ENCODE data around the gene LGALSL. TPM values are rescaled to one million over a fixed set of nuclear protein-coding genes. Genes with fewer than 3 reads are reported as not detected.

The LGALSL gene
- polyA plus RNA-seq, 1 donor (not counting 4 experiments of a cell fraction or from before 2014, with no cell fraction given), result 55.4 TPM

- Histone ChIP-seq H3K9me3 (ENCODE audit: control insufficient read depth, low read depth, low read length) (no peaks in the 10 kb centered on the region), H2AFZ (ENCODE audit: control insufficient read depth, low read length) (no peak overlapping the region), H4K20me1 (ENCODE audit: control insufficient read depth, extremely low read depth, insufficient read depth, low read length) (no peaks in the 10 kb centered on the region), H3K4me2 (ENCODE audit: control insufficient read depth, extremely low read depth, insufficient read depth, low read depth, low read length) (no peak overlapping the region), H3K79me2 (ENCODE audit: control insufficient read depth, insufficient read depth, low read length) (no peaks in the 10 kb centered on the region), H3K4me1 (ENCODE audit: control insufficient read depth, extremely low read depth, insufficient read depth, low read length) (no peaks in the 10 kb centered on the region), H3K27ac (ENCODE audit: control insufficient read depth, insufficient read depth, low read length) (no peak overlapping the region), H3K27me3 (ENCODE audit: control insufficient read depth, extremely low read depth, insufficient read depth, low read length) (no peaks in the 10 kb centered on the region), H3K9ac (ENCODE audit: control insufficient read depth, extremely low read depth, insufficient read depth, low read length) (no peak overlapping the region), H3K36me3 (ENCODE audit: control insufficient read depth in 2 of 2, extremely low read depth in 1 of 2, insufficient read depth in 2 of 2, low read length in 2 of 2) (no peaks in the 10 kb centered on the region), H3K4me3 (ENCODE audit: control insufficient read depth in 2 of 3, extremely low read depth in 1 of 3, insufficient read depth in 2 of 3, low read depth in 1 of 3, low read length in 3 of 3) (no peak overlapping the region), H3K9me1 (ENCODE audit: control insufficient read depth, extremely low read depth, insufficient read depth, low read length) (no peaks in the 10 kb centered on the region)
- dilution Hi-C loops (cut with MboI; ENCODE audit: extremely low pct_ligation_motif_present, low sequenced_read_pairs), result no loop called here
- DNase-seq (ENCODE audit: low read depth, low spot score), result no peak
- TF ChIP-seq EZH2 (IDR thresholded peaks at IDR 0.05; ENCODE audit: low read length) (no peak), CTCF (optimal IDR thresholded peaks at IDR 0.05 in 1 of 3, IDR thresholded peaks at IDR 0.05 in 1 of 3, conservative IDR thresholded peaks at IDR 0.05 in 1 of 3; ENCODE audit: extremely low read depth in 1 of 3, insufficient read depth in 2 of 3, low read length in 3 of 3) (no peak)
- FAIRE-seq, result no peak
Measured at GRCh38 chr2:64434039-64434657, 19.8 kb upstream of the LGALSL start.

DNA sequence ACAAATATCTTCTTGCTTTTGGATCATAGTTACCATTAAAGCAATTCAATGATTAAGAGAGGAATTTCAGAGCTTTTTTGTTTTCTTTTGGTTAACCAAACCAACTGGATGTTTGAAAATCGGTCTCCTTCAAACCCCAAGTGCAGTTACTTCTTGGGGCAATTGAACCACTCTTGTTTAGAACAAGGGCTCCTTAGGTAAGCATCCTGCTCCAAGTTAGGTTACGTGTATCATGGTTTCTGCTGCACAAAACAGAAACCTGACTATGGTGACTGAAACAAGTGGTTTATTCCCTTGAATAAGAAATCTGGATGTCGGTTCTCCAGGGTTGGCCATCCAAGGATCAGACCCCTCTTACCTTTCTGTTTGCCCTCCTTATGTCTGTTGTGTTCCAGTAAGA lies 16.1 kb upstream of the LGALSL start:
- H3K9me1 ChIP-seq (ENCODE audit: control insufficient read depth, extremely low read depth, insufficient read depth, low read length), result peaks cover 2% of the 10 kb centered on the region
- no peaks in the 10 kb centered on the region for H3K36me3 ChIP-seq (ENCODE audit: control insufficient read depth in 2 of 2, extremely low read depth in 1 of 2, insufficient read depth in 2 of 2, low read length in 2 of 2)
- no peaks in the 10 kb centered on the region for H3K27me3 ChIP-seq (ENCODE audit: control insufficient read depth, extremely low read depth, insufficient read depth, low read length)
- no peaks in the 10 kb centered on the region for H3K79me2 ChIP-seq (ENCODE audit: control insufficient read depth, insufficient read depth, low read length)
- no peaks in the 10 kb centered on the region for H3K9me3 ChIP-seq (ENCODE audit: control insufficient read depth, low read depth, low read length)
- dilution Hi-C loops (cut with MboI; ENCODE audit: extremely low pct_ligation_motif_present, low sequenced_read_pairs), result no loop called here
- no peak overlapping the region for H2AFZ ChIP-seq (ENCODE audit: control insufficient read depth, low read length)
- no peak overlapping the region for H3K9ac ChIP-seq (ENCODE audit: control insufficient read depth, extremely low read depth, insufficient read depth, low read length)
- H4K20me1 ChIP-seq (ENCODE audit: control insufficient read depth, extremely low read depth, insufficient read depth, low read length), result no peaks in the 10 kb centered on the region
- no peak overlapping the region for H3K27ac ChIP-seq (ENCODE audit: control insufficient read depth, insufficient read depth, low read length)
- no peaks in the 10 kb centered on the region for H3K4me1 ChIP-seq (ENCODE audit: control insufficient read depth, extremely low read depth, insufficient read depth, low read length)
- H3K4me2 ChIP-seq (ENCODE audit: control insufficient read depth, extremely low read depth, insufficient read depth, low read depth, low read length), result no peak overlapping the region
- no peak for DNase-seq (ENCODE audit: low read depth, low spot score)
- H3K4me3 ChIP-seq (ENCODE audit: control insufficient read depth in 2 of 3, extremely low read depth in 1 of 3, insufficient read depth in 2 of 3, low read depth in 1 of 3, low read length in 3 of 3), result no peak overlapping the region
- no peak for TF ChIP-seq EZH2 (IDR thresholded peaks at IDR 0.05; ENCODE audit: low read length)
- TF ChIP-seq CTCF (optimal IDR thresholded peaks at IDR 0.05 in 1 of 3, IDR thresholded peaks at IDR 0.05 in 1 of 3, conservative IDR thresholded peaks at IDR 0.05 in 1 of 3; ENCODE audit: extremely low read depth in 1 of 3, insufficient read depth in 2 of 3, low read length in 3 of 3), result no peak
- FAIRE-seq, result no peak
